Measurements from ENCODE around the gene RBM4B.

RBM4B gene

DNA sequence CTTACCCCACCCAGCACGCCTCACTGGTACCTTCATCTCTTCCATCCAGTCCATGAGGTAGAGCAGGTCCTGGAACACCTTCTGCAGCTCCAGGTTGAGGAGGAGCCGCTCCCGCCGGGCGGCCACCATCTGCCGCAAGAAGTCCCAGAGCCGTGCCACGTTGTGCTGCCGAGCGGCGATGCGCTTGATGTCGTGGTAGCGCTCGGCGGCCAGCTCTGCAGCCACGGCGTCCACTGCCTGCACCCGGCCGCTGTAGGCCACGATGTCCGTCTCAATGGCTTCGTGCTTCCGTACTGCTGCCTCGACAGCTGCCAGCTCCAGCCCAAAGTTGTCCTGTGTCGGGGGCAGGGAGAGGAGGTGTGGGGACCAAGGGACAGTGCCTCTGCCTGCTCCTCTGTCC is 29.8 kb upstream of the RBM4B start:
- TF ChIP-seq, protein P1, sequence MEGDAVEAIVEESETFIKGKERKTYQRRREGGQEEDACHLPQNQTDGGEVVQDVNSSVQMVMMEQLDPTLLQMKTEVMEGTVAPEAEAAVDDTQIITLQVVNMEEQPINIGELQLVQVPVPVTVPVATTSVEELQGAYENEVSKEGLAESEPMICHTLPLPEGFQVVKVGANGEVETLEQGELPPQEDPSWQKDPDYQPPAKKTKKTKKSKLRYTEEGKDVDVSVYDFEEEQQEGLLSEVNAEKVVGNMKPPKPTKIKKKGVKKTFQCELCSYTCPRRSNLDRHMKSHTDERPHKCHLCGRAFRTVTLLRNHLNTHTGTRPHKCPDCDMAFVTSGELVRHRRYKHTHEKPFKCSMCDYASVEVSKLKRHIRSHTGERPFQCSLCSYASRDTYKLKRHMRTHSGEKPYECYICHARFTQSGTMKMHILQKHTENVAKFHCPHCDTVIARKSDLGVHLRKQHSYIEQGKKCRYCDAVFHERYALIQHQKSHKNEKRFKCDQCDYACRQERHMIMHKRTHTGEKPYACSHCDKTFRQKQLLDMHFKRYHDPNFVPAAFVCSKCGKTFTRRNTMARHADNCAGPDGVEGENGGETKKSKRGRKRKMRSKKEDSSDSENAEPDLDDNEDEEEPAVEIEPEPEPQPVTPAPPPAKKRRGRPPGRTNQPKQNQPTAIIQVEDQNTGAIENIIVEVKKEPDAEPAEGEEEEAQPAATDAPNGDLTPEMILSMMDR (IDR thresholded peaks at IDR 0.05; ENCODE audit: control extremely low read depth, extremely low read depth, low read depth, missing control alignments): no peak
- ChIA-PET POLR2A (no interaction called here), CTCF (interaction anchor here (0.7 to 1.4 kb wide), 2 partner anchors 12 to 18 kb away, joined by 3 read pairs; no protein-coding TSS in a partner anchor)
- no peak for DNase-seq (ENCODE audit: extremely low spot score)

DNA sequence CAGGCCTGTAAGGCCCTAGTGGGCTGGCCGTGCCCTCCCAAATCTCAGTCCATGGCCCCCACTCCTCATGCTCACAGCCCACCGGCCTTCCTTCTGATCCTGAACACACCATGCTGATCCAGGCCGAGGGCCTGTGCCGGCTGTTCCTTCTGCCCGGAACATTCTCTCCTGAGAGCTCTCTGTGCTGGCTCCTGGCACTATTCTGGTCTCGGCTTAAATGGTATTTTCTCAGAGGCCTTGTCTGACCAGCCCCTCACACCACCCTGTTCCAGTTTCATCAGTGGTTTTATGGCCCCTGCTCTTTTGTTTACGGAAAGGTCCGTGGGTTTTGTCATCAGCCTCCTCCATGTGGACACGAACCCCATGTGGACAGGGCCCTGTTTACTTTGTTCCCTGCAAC is 29.3 kb upstream of the RBM4B start:
- CTCF ChIA-PET: no interaction called here
- TF ChIP-seq, protein P1 (IDR thresholded peaks at IDR 0.05; ENCODE audit: control extremely low read depth, extremely low read depth, low read depth, missing control alignments): no peak
- POLR2A ChIA-PET: no interaction called here
- no peak for DNase-seq (ENCODE audit: extremely low spot score)

DNA sequence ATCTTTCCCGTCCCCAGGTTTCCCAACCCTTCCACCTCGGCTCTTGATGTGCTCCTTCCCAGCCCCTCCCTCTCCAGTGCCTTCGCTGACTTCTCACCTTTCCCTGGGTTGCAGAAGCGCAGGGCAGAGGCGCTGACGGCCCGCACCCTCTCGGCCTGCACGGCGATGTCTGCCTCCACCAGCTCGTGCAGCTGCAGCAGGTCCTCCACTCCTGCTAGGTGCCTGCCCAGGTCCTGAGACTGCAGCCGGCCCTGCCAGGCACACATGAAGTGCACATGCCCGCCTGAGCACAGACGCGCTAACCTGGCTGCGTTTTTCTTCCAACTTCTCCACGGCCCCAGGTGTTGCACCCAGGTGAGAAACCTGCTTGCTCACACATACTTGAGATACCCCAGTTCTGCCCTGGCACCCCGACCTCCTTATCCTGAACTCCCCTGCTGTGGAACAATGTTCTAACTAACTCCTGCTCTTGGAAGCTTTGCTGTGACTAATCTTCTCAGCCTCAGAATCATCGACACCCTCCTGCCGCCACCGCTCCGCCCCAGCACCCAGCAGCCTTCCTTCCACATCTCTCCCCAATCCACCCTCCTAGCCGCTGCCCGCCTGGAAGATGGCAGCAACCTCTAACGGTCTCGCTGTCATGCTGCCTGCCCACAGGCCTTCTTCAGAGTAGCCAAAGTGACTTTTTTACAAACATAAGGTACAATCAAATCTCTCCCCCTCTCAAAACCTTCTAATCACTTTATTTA is 28.1 kb upstream of the RBM4B start:
- ChIA-PET CTCF (no interaction called here), POLR2A (interaction anchor here (0.6 kb wide), 1 partner anchor 88 kb away, joined by 3 read pairs; no protein-coding TSS in a partner anchor)
- TF ChIP-seq, protein P1 (IDR thresholded peaks at IDR 0.05; ENCODE audit: control extremely low read depth, extremely low read depth, low read depth, missing control alignments): no peak
- DNase-seq (ENCODE audit: extremely low spot score): no peak

DNA sequence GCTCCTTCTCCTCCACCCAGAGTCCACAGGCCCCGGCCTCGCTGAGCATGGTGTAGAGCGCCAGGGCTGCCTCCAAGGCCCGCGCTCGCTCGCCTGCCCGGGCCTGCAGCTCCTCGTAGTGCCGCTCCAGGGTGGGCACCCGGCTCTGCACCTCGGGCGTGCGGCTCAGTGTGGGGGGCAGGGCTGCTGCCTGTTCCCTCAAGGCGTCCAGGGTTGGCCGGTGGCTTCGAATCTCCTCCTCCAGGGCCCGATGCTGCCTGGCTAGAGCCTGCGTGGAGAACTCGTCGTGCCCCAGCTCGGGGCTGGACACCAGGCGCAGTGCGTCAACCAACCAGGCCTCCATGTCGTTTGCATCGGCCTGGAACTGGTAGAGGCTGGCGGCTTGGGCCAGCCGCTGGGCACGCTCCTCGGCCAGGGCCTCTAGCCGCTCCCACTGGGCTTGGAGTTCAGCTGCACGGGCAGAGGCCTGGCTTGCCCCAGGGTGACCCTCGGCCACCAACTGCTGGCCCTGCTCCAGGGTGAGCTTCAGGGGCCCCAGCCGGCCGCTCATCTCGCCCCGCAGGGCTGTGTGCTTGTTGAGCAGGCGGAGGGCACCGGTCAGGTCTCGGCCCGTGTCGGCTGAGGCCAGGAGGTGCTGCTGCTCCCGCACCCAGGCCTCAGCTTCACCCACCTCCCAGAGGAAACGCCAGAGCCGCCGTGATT is 27.1 kb upstream of the RBM4B start:
- POLR2A ChIA-PET: no interaction called here
- TF ChIP-seq, protein P1 (IDR thresholded peaks at IDR 0.05; ENCODE audit: control extremely low read depth, extremely low read depth, low read depth, missing control alignments): no peak
- no peak for DNase-seq (ENCODE audit: extremely low spot score)
- CTCF ChIA-PET: no interaction called here

DNA sequence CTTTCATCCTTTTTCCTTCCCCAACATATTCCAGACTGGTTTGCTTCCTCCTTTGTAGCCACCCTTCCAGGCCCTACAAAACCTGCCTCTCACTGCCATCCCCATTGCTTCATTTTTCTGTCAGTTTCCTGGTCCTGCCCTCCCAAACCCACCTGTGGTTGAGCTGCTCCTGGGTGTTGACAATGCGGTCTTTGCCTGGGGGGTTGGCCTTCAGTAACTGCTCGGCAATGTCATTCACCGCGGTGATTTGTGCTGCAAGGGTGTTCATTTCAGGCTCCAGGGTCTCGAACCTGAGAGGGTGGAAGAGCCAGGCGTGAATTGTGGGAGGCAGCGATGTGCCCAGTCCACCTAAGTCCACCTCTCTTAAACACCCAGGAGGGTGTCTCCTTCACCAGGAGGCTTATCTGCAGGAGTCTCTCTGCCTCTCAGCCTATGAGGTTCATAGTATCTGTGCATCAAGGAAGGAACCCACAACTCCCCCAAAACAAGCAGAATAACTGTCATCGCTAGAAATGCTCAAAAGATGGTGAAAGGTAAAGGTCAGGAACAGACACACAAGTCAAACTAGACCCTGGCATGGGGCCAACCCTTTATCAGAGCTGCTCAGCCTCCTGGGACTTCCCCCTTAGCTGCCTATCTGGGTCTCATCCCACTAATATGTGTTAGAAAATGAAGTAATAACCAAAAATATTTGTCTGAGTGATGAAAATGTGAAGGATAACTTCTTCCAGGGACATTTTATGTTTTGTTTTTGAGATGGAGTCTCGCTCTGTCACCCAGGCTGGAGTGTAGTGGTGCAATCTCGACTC is 23.9 kb upstream of the RBM4B start:
- TF ChIP-seq, protein P1 (IDR thresholded peaks at IDR 0.05; ENCODE audit: control extremely low read depth, extremely low read depth, low read depth, missing control alignments): no peak
- CTCF ChIA-PET: interaction anchor here (1.0 to 1.2 kb wide), 2 partner anchors 23 to 132 kb away, joined by 3 read pairs; no protein-coding TSS in a partner anchor
- DNase-seq (ENCODE audit: extremely low spot score): no peak
- POLR2A ChIA-PET: no interaction called here

DNA sequence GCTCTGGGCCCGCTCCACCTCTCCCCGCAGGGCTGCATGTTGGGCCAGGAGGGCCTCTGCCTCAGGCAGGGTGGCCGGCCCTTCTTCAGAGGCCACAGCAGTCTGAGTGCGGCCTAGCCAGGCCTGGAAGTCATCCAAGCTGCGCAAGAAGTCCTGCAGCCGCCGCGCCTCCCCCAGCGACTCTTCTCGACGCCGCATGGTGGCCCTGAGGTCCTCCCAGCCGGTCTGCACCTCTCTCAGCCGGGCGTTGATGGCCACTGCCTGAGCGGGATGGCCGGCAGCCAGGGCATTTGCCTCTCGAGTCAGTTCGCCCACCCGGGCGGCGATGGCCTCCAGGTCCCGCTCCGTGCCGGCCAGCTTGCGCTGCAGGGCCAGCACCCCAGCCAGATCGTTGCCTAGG is 23.1 kb upstream of the RBM4B start:
- no peak for DNase-seq (ENCODE audit: extremely low spot score)
- ChIA-PET CTCF (no interaction called here), POLR2A (no interaction called here)
- TF ChIP-seq, protein P1 (IDR thresholded peaks at IDR 0.05; ENCODE audit: control extremely low read depth, extremely low read depth, low read depth, missing control alignments): no peak

Data from GM10248 (cell line).